Mucosa of rectum (tissue), 2 donors: ENCODE measurements around the gene RNF167.

Experiments used
- H3K27ac ChIP-seq, 2 donors: one replicate each; pipeline ENCODE4 v1.7.0; 2013; ENCODE audit warnings: inconsistent platforms in 2 of 2, low read depth in 2 of 2, low read length in 2 of 2
- H3K27me3 ChIP-seq, 2 donors: one replicate each; pipeline ENCODE4 v1.7.0; 2013; ENCODE audit warnings: low read length in 2 of 2; ENCODE audit not compliant: control insufficient read depth in 2 of 2, insufficient read depth in 2 of 2
- H3K36me3 ChIP-seq, 2 donors: one replicate each; pipeline ENCODE4 v1.7.0; 2013; ENCODE audit warnings: low read length in 2 of 2; ENCODE audit not compliant: control insufficient read depth in 2 of 2, insufficient read depth in 2 of 2
- H3K4me1 ChIP-seq, 2 donors: one replicate each; pipeline ENCODE4 v1.7.0; 2013; ENCODE audit warnings: low read length in 2 of 2, mild to moderate bottlenecking in 1 of 2; ENCODE audit not compliant: control insufficient read depth in 2 of 2, insufficient read depth in 2 of 2
- H3K4me3 ChIP-seq, 2 donors: one replicate each; pipeline ENCODE4 v1.7.0; 2013; ENCODE audit warnings: low read length in 2 of 2
- H3K9ac ChIP-seq, 2 donors: one replicate each; pipeline ENCODE4 v1.7.0; 2013; ENCODE audit warnings: low read length in 2 of 2, low read depth in 1 of 2, mild to moderate bottlenecking in 1 of 2
- H3K9me3 ChIP-seq, 2 donors: one replicate each; pipeline ENCODE4 v1.7.0; 2013; ENCODE audit warnings: low read length in 2 of 2; ENCODE audit not compliant: control insufficient read depth in 2 of 2
- donor health status: healthy.
- donor health status: Normal muscosa, but diverticular disease.

RNF167 gene

GRCh38 chr17:4946312-4946976, 6.4 kb downstream of the RNF167 start:
- Histone ChIP-seq H3K4me3 (peak overlapping the region; percentile 89 to 93), H3K27ac (peak overlapping the region; percentile 100), H3K36me3 (peaks cover 40 to 42% of the 10 kb centered on the region in 2 donors), H3K9ac (peak overlapping the region; percentile 65 to 72), H3K27me3 (no peaks in the 10 kb centered on the region), H3K4me1 (peaks cover 40% of the 10 kb centered on the region in 2 donors), H3K9me3 (no peaks in the 10 kb centered on the region)

- H3K9ac ChIP-seq = peak overlapping the region; percentile 65 to 72
Observed at GRCh38 chr17:4947010-4947410, 6.9 kb downstream of the RNF167 start.

GRCh38 chr17:4947411-4948165, 7.5 kb downstream of the RNF167 start:
- Histone ChIP-seq H3K4me3 (peak overlapping the region; percentile 89 to 93), H3K36me3 (peaks cover 34 to 39% of the 10 kb centered on the region in 2 donors), H3K4me1 (peaks cover 37 to 39% of the 10 kb centered on the region in 2 donors), H3K9ac (peak overlapping the region; percentile 88 to 96), H3K27ac (peak overlapping the region; percentile 100), H3K9me3 (no peaks in the 10 kb centered on the region), H3K27me3 (no peaks in the 10 kb centered on the region)

More at GRCh38 chr17:4947010-4947410, 6.9 kb downstream of the RNF167 start:
- H3K27me3 ChIP-seq = no peaks in the 10 kb centered on the region
- H3K27ac ChIP-seq = peak overlapping the region; percentile 100
- H3K4me3 ChIP-seq = peak overlapping the region; percentile 89 to 93
- H3K4me1 ChIP-seq = peaks cover 37 to 39% of the 10 kb centered on the region in 2 donors
- peaks cover 38 to 42% of the 10 kb centered on the region in 2 donors for H3K36me3 ChIP-seq
- no peaks in the 10 kb centered on the region for H3K9me3 ChIP-seq

GRCh38 chr17:4948166-4948930, 8.3 kb downstream of the RNF167 start, which contains the start of gene PFN1:
PFN1 (minus strand) TSS chr17:4948530; CDS start chr17:4948394, 136 bp downstream.
- no peaks in the 10 kb centered on the region for H3K9me3 ChIP-seq
- peaks cover 37 to 39% of the 10 kb centered on the region in 2 donors for H3K4me1 ChIP-seq
- peak within 1 kb of the TSS; percentile 88 to 96 for H3K9ac ChIP-seq
- H3K27me3 ChIP-seq = no peaks in the 10 kb centered on the region
- peaks cover 26 to 31% of the 10 kb centered on the region in 2 donors for H3K36me3 ChIP-seq
- peak within 1 kb of the TSS; percentile 100 for H3K27ac ChIP-seq
- peak within 1 kb of the TSS; percentile 89 to 93 for H3K4me3 ChIP-seq

GRCh38 chr17:4948931-4949320, 8.9 kb downstream of the RNF167 start:
- H3K4me1 ChIP-seq = peaks cover 34 to 37% of the 10 kb centered on the region in 2 donors
- H3K9me3 ChIP-seq = no peaks in the 10 kb centered on the region
- peak overlapping the region; percentile 87 to 93 for H3K4me3 ChIP-seq
- H3K9ac ChIP-seq = peak overlapping the region; percentile 73 to 88
- H3K36me3 ChIP-seq = peaks cover 24 to 26% of the 10 kb centered on the region in 2 donors
- H3K27ac ChIP-seq = peak overlapping the region; percentile 100
- H3K27me3 ChIP-seq = no peaks in the 10 kb centered on the region

- peak overlapping the region; percentile 87 to 93 for H3K4me3 ChIP-seq
- H3K9ac ChIP-seq = peak overlapping the region; percentile 73 to 88
- peaks cover 20 to 21% of the 10 kb centered on the region in 2 donors for H3K36me3 ChIP-seq
- no peaks in the 10 kb centered on the region for H3K9me3 ChIP-seq
- H3K27ac ChIP-seq = peak overlapping the region; percentile 100
- no peaks in the 10 kb centered on the region for H3K27me3 ChIP-seq
- H3K4me1 ChIP-seq = peaks cover 33% of the 10 kb centered on the region in 2 donors
Observed at GRCh38 chr17:4949321-4950074, 9.4 kb downstream of the RNF167 start.

- peak overlapping the region; percentile 100 for H3K27ac ChIP-seq
- H3K9ac ChIP-seq = peak overlapping the region; percentile 86 to 92
- H3K27me3 ChIP-seq = no peaks in the 10 kb centered on the region
- peak overlapping the region; percentile 73 to 77 for H3K4me3 ChIP-seq
- H3K4me1 ChIP-seq = peaks cover 25 to 26% of the 10 kb centered on the region in 2 donors
- H3K36me3 ChIP-seq = peaks cover 14 to 15% of the 10 kb centered on the region in 2 donors
- no peaks in the 10 kb centered on the region for H3K9me3 ChIP-seq
Observed at GRCh38 chr17:4950075-4950745, 10.1 kb downstream of the RNF167 start.

GRCh38 chr17:4950746-4951204, 10.7 kb downstream of the RNF167 start, which contains the start of gene ENO3:
ENO3 (plus strand) TSS chr17:4951119; CDS start chr17:4951830, 711 bp downstream.
- Histone ChIP-seq H3K27me3 (no peaks in the 10 kb centered on the region), H3K9ac (peak within 1 kb of the TSS; percentile 86 to 92), H3K27ac (peak within 1 kb of the TSS; percentile 100), H3K36me3 (peaks cover 9 to 12% of the 10 kb centered on the region in 2 donors), H3K4me1 (peaks cover 20% of the 10 kb centered on the region in 2 donors), H3K9me3 (no peaks in the 10 kb centered on the region), H3K4me3 (peak within 1 kb of the TSS; percentile 73 to 77)

- Histone ChIP-seq H3K27ac (no peak overlapping the region), H3K9me3 (no peaks in the 10 kb centered on the region), H3K4me1 (peaks cover 13 to 14% of the 10 kb centered on the region in 2 donors), H3K27me3 (no peaks in the 10 kb centered on the region), H3K9ac (no peak overlapping the region), H3K4me3 (no peak overlapping the region), H3K36me3 (peaks cover 2 to 6% of the 10 kb centered on the region in 2 donors)
Observed at GRCh38 chr17:4951486-4951885, 11.4 kb downstream of the RNF167 start.
